Gastrocnemius medialis (tissue), 4 donors: ENCODE data around the gene CACNA1C.

Experiments used
- POLR2A ChIP-seq, 2 donors: fragments of 450-650 bp; IDR thresholded peaks; one replicate each; pipeline ENCODE4 v1.6.1; 2017; ENCODE audit warnings: antibody characterized with exemption in 2 of 2, mild to moderate bottlenecking in 2 of 2, moderate library complexity in 2 of 2
- TF ChIP-seq, protein P1 (sequence below), 5 experiments: fragments of 450-650 bp in 3 of 5; fragments of 200-600 bp in 2 of 5; sonication (generic) in 2 of 5; IDR thresholded peaks in 4 of 5; conservative IDR thresholded peaks in 1 of 5; 1 replicate in 4 of 5; 2 replicates in 1 of 5; pipeline ENCODE4 v1.5.1; 2016 to 2019; ENCODE audit warnings: antibody characterized with exemption in 5 of 5, mild to moderate bottlenecking in 3 of 5, moderate library complexity in 3 of 5

DNA sequence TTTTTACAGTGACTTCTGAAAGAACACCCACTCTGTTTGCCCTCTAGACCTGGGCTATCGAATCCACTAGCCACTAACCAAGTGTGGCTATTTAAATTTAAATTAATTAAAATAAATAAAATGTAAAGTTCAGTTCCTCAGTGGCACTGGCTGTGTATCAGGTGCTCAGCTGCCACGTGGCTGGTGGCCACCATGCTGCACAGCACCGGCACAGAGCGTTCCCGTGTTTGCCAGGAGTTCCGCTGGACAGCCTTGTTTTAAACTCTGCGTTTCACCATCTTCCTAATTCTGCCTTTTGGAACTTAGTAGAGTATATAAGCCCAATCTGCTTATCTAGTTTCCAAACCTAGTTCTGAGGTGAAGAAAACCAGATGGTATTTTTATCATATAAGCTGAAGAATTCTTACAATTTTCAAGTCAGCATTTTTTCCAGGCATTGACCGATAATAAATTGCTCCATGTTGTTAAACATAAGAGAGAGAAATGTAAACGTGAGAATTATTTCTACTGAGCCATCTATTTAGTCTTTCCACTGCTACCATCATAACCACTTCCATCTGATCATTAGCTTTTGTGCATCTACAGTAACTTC, 339.0 kb downstream of the CACNA1C start:
- TF ChIP-seq, protein P1, sequence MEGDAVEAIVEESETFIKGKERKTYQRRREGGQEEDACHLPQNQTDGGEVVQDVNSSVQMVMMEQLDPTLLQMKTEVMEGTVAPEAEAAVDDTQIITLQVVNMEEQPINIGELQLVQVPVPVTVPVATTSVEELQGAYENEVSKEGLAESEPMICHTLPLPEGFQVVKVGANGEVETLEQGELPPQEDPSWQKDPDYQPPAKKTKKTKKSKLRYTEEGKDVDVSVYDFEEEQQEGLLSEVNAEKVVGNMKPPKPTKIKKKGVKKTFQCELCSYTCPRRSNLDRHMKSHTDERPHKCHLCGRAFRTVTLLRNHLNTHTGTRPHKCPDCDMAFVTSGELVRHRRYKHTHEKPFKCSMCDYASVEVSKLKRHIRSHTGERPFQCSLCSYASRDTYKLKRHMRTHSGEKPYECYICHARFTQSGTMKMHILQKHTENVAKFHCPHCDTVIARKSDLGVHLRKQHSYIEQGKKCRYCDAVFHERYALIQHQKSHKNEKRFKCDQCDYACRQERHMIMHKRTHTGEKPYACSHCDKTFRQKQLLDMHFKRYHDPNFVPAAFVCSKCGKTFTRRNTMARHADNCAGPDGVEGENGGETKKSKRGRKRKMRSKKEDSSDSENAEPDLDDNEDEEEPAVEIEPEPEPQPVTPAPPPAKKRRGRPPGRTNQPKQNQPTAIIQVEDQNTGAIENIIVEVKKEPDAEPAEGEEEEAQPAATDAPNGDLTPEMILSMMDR (IDR thresholded peaks at IDR 0.05 in 4 of 5, conservative IDR thresholded peaks at IDR 0.05 in 1 of 5): no peak
- TF ChIP-seq POLR2A (IDR thresholded peaks at IDR 0.05): no peak
